NCI-H2081 (cell line): Measurements from ENCODE around the gene EYA2.

Source experiments
- DNase-seq, 2 experiments: peaks; one replicate each; lab custom pipeline; 2025; lab: John Stamatoyannopoulos, UW

Gene EYA2

GRCh38 chr20:47007826-47008655, 113.4 kb downstream of the EYA2 start:
- DNase-seq: no peak

GRCh38 chr20:47008842-47009518, 114.3 kb downstream of the EYA2 start:
- peak in 1 of 2 experiments; percentile 38 for DNase-seq

GRCh38 chr20:47009784-47010183, 115.1 kb downstream of the EYA2 start:
- no peak for DNase-seq

- DNase-seq: no peak
Observed at GRCh38 chr20:47011984-47012383, 117.3 kb downstream of the EYA2 start.

- DNase-seq: no peak
Observed at GRCh38 chr20:47013606-47014005, 119.0 kb downstream of the EYA2 start.

- no peak for DNase-seq
Observed at GRCh38 chr20:47016068-47016664, 121.5 kb downstream of the EYA2 start.

- DNase-seq: no peak
Observed at GRCh38 chr20:47018381-47018780, 123.7 kb downstream of the EYA2 start.

GRCh38 chr20:47019121-47019824, 124.6 kb downstream of the EYA2 start:
- no peak for DNase-seq

GRCh38 chr20:47020231-47020630, 125.6 kb downstream of the EYA2 start:
- DNase-seq: no peak

- no peak for DNase-seq
Observed at GRCh38 chr20:47021850-47022249, 127.2 kb downstream of the EYA2 start.

GRCh38 chr20:47024461-47024937, 129.9 kb downstream of the EYA2 start:
- no peak for DNase-seq

- no peak for DNase-seq
Observed at GRCh38 chr20:47027042-47027441, 132.4 kb downstream of the EYA2 start.

- DNase-seq: no peak
Observed at GRCh38 chr20:47027456-47027855, 132.8 kb downstream of the EYA2 start.

GRCh38 chr20:47028487-47028886, 133.8 kb downstream of the EYA2 start:
- no peak for DNase-seq

- DNase-seq: no peak
Observed at GRCh38 chr20:47029845-47030244, 135.2 kb downstream of the EYA2 start.

- no peak for DNase-seq
Observed at GRCh38 chr20:47030271-47030810, 135.7 kb downstream of the EYA2 start.

GRCh38 chr20:47031004-47031403, 136.4 kb downstream of the EYA2 start:
- DNase-seq: no peak

GRCh38 chr20:47031821-47032220, 137.2 kb downstream of the EYA2 start:
- no peak for DNase-seq

- no peak for DNase-seq
Observed at GRCh38 chr20:47032933-47033578, 138.4 kb downstream of the EYA2 start.

GRCh38 chr20:47033665-47034064, 139.0 kb downstream of the EYA2 start:
- no peak for DNase-seq

GRCh38 chr20:47035026-47035590, 140.5 kb downstream of the EYA2 start:
- DNase-seq: no peak
